ENCODE results near the gene KIF27.
"Not testable (repeated sequence)": the region's sequence is repeated elsewhere in the genome, so short reads cannot be mapped to it uniquely, and the experiment has no call there.

KIF27 gene

DNA sequence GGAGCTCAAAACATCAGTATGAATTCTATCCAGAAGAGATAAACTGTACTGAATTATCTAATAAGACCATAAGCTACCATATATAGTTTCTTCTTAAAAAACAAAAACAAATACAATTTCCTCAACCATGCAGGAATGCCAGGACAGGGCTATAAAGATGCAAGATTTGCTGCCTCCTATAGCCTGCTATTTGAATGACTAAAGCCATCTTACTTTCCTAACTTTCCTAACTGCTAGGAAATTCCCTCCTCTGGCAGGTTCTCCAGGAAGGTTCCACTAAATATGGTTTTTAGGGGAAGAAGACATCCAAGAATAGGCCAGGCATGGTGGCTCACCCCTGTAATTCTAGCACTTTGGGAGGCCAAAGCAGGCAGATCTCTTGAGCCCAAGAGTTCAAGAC lies 15.1 kb downstream of the KIF27 start:
- no peak for DNase-seq (ENCODE audit: low read depth in 2 of 2)
- TF ChIP-seq, protein P1, sequence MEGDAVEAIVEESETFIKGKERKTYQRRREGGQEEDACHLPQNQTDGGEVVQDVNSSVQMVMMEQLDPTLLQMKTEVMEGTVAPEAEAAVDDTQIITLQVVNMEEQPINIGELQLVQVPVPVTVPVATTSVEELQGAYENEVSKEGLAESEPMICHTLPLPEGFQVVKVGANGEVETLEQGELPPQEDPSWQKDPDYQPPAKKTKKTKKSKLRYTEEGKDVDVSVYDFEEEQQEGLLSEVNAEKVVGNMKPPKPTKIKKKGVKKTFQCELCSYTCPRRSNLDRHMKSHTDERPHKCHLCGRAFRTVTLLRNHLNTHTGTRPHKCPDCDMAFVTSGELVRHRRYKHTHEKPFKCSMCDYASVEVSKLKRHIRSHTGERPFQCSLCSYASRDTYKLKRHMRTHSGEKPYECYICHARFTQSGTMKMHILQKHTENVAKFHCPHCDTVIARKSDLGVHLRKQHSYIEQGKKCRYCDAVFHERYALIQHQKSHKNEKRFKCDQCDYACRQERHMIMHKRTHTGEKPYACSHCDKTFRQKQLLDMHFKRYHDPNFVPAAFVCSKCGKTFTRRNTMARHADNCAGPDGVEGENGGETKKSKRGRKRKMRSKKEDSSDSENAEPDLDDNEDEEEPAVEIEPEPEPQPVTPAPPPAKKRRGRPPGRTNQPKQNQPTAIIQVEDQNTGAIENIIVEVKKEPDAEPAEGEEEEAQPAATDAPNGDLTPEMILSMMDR (IDR thresholded peaks at IDR 0.05; ENCODE audit: low read depth, low read length) = no peak

DNA sequence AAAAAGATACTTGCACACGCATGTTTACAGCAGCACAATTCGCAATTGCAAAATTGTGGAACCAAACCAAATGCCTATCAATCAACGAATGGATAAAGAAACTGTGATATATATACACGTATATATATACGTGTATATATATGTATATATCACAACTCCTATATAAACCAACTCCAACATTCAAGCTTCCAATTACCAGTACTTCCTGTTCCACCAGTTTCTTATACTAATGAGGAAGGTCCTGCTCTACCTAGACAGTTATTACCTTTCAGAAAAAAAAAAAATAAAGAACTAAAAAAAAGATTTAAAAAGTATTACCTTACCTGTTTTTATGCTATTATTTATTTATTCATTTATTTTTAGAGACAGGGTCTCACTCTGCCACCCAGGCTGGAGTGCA lies 20.6 kb downstream of the KIF27 start:
- DNase-seq (ENCODE audit: low read depth in 2 of 2); H3K4me3 ChIP-seq (replicated peaks in 1 of 2; ENCODE audit: low read depth in 2 of 2, low read length in 2 of 2): not testable (repeated sequence)

More for the DNA sequence above, 15.1 kb downstream of the KIF27 start:
- H3K4me3 ChIP-seq (replicated peaks in 1 of 2; ENCODE audit: low read depth in 2 of 2, low read length in 2 of 2) = no peak overlapping the region

DNA sequence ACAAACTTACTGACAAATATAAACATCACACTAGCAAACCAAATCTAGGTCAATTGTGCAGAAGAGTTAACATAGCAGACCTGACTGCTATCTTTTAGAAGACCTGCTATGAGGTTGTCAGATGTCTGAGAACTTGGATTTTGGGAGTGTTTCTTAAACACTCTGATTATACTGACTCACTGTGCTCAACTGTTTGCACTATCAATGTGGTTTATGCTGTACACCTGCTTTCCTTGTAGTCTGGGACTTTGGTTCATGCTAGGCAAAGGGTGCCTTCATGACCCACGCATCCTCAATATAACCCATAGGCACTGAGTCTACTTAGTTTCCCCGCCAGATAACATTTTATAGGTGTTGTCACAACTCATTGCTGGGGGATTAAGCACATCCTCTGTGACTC lies 26.9 kb downstream of the KIF27 start:
- H3K4me3 ChIP-seq (replicated peaks in 1 of 2; ENCODE audit: low read depth in 2 of 2, low read length in 2 of 2) = not testable (repeated sequence)
- peak in 1 of 2 donors; percentile 11 for DNase-seq (ENCODE audit: low read depth in 2 of 2)

DNA sequence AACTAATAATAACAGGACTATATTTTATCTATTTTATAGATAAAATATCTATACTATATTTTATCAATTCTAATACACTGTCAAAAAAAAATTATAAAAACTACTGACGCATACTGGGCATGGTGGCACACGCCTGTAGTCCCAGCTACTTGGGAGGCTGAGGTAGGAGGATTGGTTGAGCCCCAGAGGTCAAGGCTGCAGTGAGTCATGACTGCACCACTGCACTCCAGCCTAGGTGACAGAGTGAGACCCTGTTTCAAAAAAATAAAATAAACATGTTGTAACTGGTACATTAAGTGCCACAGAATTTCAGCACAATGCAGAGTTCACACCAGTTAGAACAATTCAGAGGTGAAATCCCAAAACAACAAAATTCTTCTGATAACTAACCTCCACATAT lies 34.7 kb downstream of the KIF27 start:
- H3K4me3 ChIP-seq (replicated peaks in 1 of 2; ENCODE audit: low read depth in 2 of 2, low read length in 2 of 2); DNase-seq (ENCODE audit: low read depth in 2 of 2): not testable (repeated sequence)

DNA sequence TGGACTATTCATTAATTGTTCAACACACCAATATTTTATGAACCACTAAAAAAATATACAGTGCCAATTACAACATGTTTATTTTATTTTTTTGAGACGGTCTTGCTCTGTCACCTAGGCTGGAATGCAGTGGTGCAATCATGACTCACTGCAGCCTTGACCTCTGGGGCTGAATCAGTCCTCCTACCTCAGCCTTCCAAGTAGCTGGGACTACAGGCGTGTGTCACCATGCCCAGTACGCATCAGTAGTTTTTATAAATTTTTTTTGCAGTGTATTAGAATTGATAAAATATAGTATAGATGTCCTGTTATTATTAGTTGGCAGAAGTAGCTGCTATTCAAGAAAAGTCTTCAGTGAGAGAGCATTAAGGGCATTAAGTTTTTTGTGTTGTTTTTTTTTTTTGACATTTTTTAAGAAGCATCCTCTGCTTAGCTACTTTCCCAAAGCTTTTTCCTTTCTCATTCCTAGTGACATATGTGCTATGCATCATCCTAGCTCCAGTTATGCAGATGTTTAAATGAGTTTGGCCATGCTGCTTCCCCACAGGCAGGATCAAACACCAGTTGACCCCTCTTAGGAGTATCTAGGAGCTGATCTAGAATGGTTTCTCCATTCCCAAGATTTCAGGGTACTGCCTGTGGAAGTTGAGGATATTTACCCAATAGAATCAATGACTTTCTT lies 35.5 kb downstream of the KIF27 start:
- not testable (repeated sequence) for H3K4me3 ChIP-seq (replicated peaks in 1 of 2; ENCODE audit: low read depth in 2 of 2, low read length in 2 of 2)
- peak; percentile 80 to 96 for DNase-seq (ENCODE audit: low read depth in 2 of 2)

DNA sequence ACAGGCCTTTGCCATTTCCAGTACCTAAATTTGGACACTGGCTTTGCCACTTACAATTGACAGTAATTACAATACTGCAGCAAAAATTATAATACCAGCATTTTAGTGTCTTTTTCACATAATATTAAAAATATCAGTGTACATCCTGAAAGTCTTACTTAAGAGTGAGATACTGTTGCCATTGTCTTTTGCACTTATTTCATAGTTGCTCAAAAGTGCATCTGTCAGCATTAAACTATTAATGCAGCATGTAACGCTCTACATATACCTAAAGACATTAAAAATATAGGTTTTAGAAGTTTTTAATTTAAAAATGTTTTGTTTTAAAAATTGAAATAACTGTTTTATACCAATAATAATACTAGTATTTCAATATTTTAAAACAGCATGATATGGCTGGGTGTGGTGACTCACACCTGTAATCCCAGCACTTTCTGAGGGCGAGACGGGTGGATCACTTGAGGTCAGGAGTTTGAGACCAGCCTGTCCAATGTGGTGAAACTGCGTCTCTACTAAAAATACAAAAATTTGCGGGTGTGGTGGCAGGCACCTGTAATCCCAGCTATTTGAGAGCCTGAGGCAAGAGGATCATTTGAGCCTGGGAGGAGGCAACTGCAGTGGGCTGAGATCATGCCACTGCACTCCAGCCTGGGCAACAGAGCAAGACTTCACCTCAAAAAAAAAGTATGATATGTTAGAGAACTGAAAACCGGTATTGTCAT lies 39.4 kb downstream of the KIF27 start:
- not testable (repeated sequence) for DNase-seq (ENCODE audit: low read depth in 2 of 2); H3K4me3 ChIP-seq (replicated peaks in 1 of 2; ENCODE audit: low read depth in 2 of 2, low read length in 2 of 2)

DNA sequence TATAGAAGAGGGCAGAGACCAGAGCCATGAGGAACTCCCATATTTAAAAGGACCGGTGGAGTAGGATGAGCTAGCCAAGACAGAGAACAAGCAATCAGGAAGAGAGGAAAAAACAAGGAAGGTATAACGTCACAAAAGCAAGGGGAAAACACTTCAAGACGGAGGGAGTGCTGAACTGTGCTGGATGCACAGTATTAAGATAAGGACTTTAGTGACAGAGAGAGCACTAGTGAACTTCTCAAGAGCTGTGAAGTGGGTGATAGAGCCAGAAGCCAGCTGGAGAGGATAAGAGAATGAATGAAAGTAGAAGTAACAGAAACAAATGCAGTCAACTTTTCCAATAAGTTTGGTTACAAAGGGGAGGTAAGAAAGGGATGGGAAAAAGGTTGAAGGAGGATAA lies 45.7 kb downstream of the KIF27 start:
- not testable (repeated sequence) for H3K4me3 ChIP-seq (replicated peaks in 1 of 2; ENCODE audit: low read depth in 2 of 2, low read length in 2 of 2); DNase-seq (ENCODE audit: low read depth in 2 of 2)

DNA sequence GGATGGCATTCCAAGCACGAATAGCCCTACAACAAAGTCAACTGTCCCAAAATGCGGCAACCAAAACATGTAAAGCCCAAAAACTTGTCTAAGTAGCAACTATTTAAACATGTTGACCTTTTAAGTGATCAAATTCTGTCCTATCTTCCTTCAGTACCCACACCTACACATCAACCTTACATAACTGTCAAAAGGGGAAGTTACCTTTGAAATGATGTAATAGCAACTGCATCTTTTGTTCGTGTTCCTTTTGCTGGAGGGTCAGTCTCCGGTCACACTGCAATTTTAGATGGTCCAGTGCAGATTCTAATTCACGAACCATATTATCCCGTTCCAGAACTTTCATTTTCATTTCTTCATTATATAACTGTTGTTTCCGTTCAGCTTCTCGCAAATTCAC lies 71.3 kb downstream of the KIF27 start:
- DNase-seq (ENCODE audit: low read depth in 2 of 2) = not testable (repeated sequence)

DNA sequence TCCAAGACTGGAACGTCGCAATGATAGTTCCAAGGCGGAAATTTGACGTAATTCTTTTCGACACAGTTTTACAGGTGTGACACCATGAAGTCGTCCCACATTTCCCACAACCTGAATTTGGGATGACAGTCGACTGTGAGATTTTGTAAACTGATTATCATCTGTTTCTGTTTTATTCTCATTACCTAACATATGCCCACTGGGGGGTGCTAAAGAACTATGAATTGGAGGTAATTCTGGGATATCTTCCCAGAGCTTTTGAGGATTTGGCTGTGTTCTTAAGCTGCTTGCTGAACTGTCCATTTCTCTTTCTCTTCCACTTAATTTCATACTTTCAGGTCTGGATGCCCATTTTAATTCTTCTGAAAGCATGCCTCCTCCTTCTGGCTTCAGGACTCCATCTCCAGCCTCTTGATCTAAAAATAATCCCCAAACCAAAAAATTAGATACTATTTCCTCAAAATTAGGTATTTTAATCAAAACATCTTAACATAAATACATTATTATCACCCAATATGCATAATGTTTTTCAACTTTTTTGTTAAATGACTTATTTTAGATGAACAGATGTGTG lies 84.1 kb downstream of the KIF27 start:
- H3K4me3 ChIP-seq (replicated peaks in 1 of 2; ENCODE audit: low read depth in 2 of 2, low read length in 2 of 2); DNase-seq (ENCODE audit: low read depth in 2 of 2): not testable (repeated sequence)

More for the DNA sequence above, 71.3 kb downstream of the KIF27 start:
- not testable (repeated sequence) for H3K4me3 ChIP-seq (replicated peaks in 1 of 2; ENCODE audit: low read depth in 2 of 2, low read length in 2 of 2)

DNA sequence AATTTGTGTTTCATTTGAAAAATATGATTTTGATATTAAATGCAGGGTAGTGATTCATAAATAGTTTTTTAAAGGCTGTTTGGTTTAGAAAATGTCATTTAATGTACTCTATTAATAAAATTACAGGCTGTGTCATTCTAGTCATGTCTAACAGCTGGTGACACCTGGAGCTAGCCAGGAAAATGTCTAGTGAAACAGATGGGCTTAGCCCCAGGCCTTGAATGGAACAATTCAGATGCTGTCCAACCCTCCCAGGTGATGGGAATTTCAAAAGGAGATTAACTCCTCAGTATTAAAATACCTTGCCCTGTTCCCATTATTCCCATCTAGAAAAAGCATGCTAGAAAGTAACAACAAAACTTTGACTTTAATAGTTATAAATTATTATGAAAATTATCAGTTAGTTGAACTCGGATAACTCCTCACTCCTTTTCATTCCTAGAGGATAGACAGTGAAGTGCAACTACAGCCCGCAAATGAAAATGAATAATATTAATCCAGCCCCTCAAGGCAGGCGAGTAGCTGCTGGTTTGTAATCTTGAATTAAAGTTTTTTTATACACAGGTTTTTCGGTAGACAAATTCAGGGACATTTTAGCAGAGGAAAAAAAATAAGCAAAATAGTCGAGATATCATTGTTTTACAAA lies 90.7 kb downstream of the KIF27 start:
- H3K4me3 ChIP-seq (replicated peaks in 1 of 2; ENCODE audit: low read depth in 2 of 2, low read length in 2 of 2); DNase-seq (ENCODE audit: low read depth in 2 of 2): not testable (repeated sequence)

DNA sequence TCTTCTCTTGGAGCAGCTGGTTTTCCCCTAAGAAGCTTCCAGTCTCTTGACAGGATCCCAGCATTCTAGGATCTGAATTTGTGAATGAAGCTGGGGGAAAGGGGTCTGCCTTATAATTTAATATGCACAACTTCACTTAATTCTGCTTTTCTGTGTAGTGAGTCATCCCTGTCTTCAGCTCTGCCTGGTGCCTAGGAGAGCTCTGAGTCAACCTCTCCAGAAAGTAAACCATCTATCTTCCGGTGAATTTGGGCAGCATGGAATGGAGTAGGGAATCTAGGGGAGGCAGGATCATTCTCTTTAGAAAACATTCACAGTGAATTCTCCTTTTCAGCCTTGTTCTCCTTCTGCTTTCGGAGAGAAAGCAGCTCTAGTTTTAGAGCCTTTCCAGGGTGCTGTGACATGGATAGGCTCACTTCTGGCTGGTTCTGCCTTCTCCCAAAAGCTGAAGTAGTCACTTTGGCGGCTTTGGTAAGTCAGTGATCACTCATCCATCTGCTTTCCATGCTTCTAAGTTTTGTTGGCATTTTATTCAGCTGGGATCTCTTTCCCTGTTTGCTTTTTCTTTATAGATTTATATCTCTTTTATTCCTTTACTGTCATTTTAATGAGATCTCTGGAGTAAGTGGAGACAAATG lies 96.1 kb downstream of the KIF27 start:
- H3K4me3 ChIP-seq (replicated peaks in 1 of 2; ENCODE audit: low read depth in 2 of 2, low read length in 2 of 2) = not testable (repeated sequence)
- DNase-seq (ENCODE audit: low read depth in 2 of 2) = peak; percentile 1 to 40

DNA sequence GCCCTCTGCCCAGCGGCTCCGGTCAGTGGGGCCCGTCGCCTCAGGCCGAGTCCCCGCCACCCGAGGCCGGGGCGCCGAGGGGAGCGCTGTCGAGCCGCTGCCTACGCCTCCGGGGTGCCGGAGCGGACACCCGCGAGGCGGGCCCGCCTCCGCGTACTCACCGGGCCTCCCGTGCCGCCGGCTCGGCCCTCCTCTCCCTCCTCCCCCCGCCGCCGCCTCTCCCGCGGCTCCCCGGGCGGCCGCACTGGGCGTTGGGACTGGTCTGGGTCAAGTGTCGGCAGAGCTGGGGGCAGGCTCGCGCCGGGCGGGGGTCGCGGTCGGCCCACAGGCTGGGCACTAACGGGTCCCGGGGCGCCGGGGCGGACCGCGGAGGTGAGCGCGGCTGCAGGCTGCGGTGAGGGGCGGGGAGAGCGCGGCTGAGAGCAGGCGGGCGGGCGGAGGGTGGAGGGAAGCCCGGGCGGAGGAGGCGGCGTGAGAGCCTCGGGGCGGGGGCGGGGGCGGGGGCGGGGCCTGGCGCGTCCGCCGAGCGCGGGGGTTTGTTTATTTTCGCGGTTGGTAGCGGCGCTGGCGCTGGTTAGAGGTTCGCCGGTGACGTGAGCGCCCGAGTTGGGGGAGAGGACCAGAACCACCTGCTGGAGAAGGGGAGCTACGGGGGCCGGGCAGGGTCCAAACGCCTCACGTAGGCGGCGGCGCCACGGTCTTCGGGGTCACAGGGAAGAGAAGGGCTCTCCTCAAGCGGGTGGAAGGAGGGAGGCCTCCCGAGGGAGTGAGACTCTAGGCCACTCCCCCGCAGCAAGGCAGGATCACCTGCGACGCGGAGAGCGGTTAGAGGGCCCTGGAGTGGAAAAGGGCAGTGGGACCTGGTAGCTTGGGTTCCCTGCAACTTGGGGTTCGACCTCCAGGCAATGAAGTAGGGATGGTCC lies 103.6 kb downstream of the KIF27 start, which contains the start of gene GKAP1:
Gene GKAP1, minus strand, starts transcription at position 414 of the 923 bp plus-strand sequence. CDS start 11,252 bp downstream, outside the sequence.
- DNase-seq (ENCODE audit: low read depth in 2 of 2) = peak; percentile 39 to 59
- H3K4me3 ChIP-seq (replicated peaks in 1 of 2; ENCODE audit: low read depth in 2 of 2, low read length in 2 of 2) = peak within 1 kb of the TSS; percentile 47 to 51

DNA sequence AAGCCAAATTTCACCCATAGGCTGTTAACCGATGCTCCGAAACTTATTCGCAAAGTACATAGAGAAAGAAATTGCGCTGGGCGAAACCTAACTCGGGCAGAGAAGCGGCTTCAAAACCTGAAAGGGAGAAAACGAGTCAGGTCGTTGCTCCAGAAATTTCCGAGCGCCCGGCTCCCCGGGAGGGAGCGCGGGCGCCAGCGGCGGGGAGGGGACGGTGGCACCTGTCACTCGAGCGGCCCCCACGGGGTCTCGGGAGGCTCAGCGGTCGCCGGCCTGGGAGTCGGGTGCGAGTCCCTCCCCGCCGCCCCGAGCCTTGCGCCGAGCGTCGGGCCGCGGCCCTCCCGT lies 104.2 kb downstream of the KIF27 start:
- H3K4me3 ChIP-seq (replicated peaks in 1 of 2; ENCODE audit: low read depth in 2 of 2, low read length in 2 of 2) = peak overlapping the region; percentile 47 to 51
- DNase-seq (ENCODE audit: low read depth in 2 of 2) = peak in 1 of 2 donors; percentile 0

DNA sequence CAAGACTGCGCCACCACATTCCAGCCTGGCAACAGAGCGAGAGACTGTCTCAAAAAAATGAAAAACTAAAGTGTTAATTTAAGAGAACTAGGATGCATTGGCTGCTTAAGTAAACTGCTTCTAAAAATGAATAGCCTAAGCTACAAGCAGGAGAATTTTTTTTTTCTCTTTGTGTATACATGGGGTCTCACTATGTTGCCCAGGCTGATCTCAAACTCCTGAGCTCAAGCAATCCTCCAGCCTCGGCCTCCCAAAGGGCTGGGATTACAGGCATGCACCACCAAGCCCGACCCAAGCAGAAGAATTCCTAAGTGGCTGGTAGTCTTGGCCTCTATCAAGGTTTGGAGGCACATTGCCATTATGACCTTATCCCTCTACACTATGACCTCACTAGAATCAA lies 106.1 kb downstream of the KIF27 start:
- DNase-seq (ENCODE audit: low read depth in 2 of 2); H3K4me3 ChIP-seq (replicated peaks in 1 of 2; ENCODE audit: low read depth in 2 of 2, low read length in 2 of 2): not testable (repeated sequence)

DNA sequence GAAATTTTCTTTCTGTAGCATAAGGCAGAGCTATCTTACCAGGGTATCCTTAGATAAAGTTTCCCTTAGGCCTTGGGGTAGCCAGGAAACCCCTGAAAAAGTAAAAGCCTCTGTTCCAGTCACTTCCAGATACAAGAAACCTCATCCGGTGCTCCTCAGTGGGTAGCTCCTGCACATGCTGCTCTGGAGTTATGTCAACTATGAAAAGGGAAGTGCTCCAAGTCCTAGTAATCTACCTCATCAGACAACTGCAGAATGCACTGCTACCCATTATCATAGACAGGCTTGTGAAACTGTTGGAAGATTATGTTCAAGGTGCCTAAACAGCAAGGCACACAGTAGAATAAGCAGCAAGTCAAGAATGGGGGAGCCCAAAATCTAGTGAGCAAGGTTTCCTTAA lies 112.0 kb downstream of the KIF27 start:
- not testable (repeated sequence) for DNase-seq (ENCODE audit: low read depth in 2 of 2); H3K4me3 ChIP-seq (replicated peaks in 1 of 2; ENCODE audit: low read depth in 2 of 2, low read length in 2 of 2)

DNA sequence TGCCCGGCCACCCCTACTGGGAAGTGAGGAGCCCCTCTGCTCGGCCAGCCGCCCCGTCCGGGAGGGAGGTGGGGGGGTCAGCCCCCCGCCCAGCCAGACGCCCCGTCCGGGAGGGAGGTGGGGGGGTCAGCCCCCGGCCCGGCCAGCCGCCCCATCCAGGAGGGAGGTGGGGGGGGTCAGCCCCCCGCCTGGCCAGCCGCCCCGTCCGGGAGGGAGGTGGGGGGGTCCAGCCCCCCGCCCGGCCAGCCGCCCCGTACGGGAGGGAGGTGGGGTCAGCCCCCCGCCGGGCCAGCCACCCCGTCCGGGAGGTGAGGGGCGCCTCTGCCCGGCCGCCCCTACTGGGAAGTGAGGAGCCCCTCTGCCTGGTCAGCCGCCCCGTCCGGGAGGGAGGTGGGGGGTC lies 116.8 kb downstream of the KIF27 start:
- not testable (repeated sequence) for DNase-seq (ENCODE audit: low read depth in 2 of 2); H3K4me3 ChIP-seq (replicated peaks in 1 of 2; ENCODE audit: low read depth in 2 of 2, low read length in 2 of 2)
